GDM1 (cell line): ENCODE data around the gene ZNF454.

Source experiments
- DNase-seq: peaks from one replicate; lab custom pipeline; 2025; lab: John Stamatoyannopoulos, UW

Gene ZNF454

DNA sequence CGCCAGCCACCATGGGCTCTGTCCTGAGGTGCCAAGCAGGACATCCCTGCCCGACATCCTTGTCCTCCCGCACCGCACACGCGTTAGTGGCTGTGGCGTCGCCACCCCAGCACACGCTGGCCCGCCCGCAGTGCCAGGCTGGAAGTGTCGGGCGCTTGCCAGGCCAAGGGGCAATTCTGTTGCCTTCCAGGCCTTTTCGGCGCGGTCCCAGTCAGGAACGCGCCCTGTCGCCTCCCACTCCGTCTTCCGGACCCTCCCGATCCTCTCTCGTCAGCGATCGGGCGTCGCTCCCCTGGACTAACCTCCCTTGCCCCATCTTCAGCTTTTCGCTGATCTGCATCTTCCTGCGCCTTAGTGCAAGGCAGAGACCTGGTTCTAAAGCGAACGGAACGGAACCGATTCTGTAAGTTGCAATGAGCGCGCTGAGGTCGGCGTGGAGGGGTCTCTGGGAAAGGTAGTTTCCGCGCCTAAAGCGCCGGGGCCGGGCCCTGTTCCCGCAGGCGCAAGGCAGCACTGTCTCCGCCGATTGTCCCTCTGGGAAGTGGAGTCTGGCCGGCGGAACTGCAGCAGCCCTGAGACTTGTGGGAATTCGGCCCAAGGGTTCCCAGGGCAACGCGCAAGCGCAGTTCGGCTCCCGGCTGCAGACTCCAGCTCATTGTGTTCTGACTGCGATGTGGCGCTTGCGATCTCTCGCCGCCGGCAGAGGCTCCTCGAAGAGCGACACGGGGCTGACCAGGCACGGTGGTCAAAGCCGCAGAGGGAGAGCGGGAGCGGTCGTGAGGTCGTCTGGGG lies at the start of gene ZNF454:
Gene ZNF454, plus strand, starts transcription at position 630 of the 792 bp plus-strand sequence. CDS start 1,594 bp downstream, outside the sequence.
- DNase-seq = no peak

DNA sequence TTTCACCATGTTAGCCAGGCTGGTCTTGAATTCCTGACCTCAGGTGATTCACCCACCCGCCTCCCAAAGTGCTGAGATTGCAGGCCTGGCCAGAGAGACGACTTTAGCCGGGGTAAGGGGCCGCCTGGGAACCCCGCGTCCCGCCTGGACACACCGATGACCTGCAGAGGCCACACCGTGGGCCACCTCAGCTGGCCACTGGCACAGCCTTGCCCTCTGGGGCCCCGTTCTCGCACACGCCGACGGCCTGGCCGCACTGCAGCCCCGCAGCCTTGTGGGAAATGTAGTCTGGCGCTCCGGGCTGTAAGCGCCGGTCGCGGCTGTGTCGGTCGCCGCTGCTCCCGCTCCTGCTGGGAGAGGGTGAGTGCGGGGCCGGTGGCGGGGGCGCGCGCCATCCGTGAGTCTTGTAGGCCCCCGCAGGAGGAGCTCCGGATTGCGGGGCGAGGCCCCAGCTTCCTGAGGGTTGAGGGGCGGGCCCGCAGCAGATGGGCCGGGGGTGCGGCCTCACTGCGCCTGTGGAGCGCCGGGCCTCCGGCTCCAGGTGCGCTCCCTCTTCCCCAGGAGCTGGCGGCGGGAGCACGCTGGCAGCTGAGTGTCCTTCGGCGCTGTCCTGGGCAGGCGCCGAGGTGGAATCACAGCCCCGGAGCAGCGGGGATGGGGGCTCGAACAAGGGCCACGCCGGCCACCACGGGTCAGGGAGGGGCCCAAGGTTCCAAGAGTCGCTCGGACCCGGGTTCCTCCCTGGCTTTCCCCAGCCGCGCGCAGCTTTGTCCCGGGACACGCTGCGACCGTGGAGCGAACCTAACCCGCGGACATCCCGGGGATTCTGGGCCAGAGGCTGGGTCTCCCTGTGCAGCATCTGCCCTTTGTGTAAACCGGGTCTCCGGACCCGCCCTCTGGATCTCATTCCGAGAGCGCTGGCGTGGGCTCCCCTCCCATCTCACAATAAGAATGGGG lies 45.1 kb upstream of the ZNF454 start, which contains the start of gene ZFP2:
Gene ZFP2, plus strand, starts transcription at position 299 of the 957 bp plus-strand sequence. CDS start 35,401 bp downstream, outside the sequence.
- no peak for DNase-seq

DNA sequence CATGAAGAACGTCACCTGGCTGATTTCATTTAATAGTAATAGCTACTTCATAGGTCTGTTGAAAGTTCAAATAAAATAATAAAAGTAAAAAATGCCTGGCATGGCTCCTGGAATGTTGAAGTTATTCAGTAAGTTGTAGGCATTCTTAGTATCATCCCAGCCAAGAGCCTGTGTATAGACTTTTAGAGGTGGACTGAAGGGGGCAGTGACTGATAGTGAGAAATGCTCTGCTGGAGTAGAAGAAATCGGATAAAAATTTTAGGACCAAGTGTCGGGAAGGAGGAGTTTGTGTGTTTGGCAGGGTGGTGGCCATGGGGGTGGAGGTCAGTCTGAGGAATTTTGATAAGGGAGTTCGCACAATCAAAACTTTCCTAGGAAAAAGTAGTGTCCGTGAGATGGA lies 41.7 kb upstream of the ZNF454 start:
- no peak for DNase-seq

DNA sequence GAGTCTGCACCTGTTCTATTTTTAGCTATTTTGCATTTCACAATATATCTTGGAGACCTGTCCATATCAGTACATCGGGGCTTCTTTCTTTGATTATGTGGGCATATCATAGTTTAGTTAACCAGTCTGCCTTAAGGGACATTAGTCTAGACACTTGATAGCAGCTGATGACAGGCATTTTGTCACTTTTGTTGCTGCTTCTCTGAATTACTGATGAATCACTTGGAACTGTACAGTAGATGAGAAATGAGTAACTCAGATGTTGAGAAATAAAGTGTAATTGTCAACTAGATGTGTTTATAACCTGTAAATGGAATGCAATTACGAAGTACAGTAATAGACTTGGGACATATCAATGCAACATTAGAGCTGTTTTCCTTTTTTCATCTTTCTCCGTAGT lies 38.1 kb upstream of the ZNF454 start:
- no peak for DNase-seq

DNA sequence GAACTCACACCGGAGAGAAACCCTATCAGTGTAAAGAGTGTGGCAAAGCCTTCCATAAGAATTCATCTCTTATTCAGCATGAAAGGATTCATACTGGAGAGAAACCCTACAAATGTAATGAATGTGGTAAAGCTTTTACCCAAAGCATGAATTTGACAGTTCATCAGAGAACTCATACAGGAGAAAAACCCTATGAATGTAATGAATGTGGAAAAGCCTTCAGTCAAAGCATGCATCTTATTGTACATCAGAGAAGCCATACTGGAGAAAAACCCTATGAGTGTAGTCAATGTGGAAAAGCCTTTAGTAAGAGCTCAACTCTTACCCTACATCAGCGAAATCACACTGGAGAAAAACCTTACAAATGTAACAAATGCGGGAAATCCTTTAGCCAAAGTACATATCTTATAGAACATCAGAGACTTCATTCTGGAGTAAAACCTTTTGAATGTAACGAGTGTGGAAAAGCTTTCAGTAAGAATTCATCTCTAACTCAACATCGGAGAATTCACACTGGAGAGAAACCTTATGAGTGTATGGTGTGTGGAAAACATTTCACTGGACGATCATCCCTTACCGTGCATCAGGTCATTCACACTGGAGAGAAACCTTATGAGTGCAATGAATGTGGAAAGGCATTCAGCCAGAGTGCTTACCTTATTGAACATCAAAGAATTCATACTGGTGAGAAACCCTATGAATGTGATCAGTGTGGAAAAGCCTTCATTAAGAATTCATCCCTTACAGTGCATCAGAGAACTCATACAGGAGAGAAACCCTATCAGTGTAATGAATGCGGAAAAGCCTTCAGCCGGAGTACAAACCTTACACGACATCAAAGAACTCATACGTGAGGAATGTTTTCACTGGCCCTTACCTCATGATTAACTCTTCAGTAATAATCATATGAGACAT lies 8.9 kb upstream of the ZNF454 start:
- DNase-seq = no peak

DNA sequence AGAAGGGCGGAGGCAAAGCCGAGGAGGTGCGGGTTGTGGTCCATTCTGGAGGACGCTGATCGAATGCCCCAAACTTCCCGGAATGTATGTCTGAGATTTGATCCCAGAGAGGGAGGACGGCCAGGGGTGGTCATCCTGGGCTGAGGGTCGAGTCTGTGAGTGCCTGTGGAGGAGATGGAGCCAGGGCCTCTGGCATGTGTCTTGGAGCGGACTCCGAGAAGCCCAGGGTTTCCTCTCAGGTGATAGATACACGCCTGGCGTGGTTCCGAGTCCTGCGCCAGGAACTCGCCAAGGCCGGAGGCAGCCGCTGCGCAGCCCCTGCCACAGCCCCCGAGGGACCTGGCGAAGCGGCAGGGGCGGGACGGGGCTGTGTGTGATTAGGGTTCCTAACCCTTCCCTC lies 363 bp downstream of the ZNF454 start:
- DNase-seq = no peak

DNA sequence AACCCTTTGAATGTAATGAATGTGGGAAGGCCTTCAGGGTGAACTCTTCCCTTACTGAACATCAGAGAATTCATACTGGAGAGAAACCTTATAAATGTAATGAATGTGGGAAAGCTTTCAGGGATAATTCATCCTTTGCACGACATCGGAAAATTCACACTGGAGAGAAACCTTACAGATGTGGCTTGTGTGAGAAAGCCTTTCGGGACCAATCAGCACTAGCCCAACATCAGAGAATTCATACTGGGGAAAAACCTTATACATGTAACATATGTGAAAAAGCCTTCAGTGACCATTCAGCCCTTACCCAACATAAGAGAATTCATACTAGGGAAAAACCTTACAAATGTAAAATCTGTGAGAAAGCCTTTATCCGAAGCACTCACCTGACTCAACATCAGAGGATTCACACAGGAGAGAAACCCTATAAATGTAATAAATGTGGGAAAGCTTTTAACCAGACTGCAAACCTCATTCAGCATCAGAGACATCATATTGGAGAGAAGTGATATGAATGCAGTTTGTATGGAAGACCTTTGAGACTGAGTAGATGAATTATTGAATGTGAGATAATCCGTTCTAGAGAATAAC lies 24.6 kb downstream of the ZNF454 start:
- DNase-seq = no peak

DNA sequence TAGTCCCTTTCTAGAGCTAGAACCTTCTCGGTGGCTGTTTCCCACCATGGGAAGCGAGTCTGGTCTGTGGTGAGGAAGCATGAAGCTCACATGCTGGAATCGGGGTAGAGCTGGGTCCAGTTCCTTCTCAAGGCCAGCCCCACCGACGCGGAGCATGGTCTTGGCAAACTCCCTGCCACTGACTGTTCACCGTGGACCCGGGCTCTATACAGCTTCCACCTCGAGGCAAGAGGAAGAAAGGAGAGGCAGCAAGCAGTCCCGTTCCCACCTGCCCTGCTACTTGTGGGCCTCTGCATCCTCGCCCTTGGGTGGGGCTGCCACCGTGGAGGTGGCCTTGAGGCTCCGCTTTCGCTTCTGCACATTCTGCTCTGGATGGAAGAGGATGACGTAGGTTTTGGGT lies 40.4 kb downstream of the ZNF454 start:
- DNase-seq = no peak

DNA sequence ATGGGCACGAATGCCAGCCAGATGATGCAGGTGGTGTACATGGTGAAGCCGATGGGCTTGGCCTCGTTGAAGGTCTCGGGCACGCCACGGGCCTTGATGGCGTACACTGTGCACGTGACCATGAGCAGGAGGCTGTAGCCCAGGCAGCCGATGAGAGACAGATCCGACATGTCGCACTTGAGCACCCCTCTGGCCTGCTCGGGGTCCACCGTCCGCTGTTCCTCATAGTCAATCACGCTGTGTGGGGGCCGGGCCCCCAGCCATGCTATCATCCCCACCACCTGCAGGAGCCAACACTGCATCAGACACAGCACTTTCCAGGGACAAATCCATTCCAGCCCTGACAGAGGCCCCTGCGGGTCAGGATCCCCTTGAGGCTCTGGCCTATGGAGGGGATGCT lies 41.9 kb downstream of the ZNF454 start:
- DNase-seq = no peak

DNA sequence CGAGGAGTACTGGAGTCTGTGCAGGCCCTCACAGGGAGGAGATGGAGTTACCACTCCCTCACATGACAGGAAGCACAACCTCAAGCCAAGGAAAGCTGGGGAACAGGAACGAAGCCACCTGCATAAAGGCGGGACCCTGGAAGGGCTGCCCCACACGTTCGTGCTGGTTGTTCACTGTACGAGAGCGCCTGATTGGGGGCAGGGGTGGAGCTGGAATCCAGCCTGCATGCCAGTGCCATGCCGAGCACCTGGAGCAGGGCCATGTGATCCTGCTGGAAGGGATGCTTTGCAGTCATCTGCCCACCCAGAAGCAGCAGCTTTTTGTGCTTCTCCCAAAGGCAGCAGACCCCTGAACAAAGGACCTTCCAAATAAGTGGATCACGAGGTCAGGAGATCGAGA lies 42.7 kb downstream of the ZNF454 start:
- no peak for DNase-seq

DNA sequence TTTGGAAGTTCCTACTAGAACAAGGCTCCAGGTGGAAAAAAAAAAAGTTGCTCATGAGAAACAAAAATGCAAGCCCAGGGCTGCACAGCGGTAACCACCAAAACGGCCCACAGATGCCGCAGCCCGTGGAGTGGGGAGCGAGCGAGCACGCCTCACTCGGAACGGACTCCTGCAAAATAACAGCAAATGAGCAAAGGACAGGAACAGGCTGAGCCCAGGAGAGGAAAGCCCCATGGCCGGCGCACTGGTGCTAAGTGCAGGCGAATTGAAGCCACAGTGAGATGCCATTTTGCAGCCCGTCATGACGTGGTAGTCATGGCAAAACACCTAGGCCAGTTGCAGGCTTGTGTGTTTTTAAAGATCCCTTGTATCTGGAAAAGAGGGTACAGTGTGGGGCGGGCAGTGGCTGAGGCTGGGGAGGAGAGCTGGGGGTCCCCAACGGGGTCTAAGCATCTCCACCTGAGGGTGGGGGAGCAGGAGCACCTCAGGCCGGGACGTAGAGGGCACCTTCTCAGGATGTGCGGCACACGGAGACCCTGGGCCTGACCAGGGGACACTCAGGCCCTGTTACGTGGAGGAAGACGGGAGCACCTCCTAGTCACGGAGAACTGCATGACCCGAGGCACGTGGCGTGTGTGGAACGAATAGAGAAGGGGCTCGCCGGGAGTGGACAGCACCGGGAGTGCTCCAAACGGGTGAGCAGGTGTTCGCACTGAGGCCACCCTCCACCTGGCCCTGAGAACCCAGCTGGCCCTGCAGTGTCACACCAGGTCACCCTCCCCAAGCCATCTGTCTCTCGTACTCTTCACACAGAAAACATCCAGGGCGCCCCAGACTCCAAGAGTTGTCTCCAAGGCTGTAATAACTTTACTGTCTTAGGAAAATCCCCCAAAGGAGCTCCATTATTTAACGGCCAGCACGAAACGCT lies 43.4 kb downstream of the ZNF454 start:
- DNase-seq = no peak

DNA sequence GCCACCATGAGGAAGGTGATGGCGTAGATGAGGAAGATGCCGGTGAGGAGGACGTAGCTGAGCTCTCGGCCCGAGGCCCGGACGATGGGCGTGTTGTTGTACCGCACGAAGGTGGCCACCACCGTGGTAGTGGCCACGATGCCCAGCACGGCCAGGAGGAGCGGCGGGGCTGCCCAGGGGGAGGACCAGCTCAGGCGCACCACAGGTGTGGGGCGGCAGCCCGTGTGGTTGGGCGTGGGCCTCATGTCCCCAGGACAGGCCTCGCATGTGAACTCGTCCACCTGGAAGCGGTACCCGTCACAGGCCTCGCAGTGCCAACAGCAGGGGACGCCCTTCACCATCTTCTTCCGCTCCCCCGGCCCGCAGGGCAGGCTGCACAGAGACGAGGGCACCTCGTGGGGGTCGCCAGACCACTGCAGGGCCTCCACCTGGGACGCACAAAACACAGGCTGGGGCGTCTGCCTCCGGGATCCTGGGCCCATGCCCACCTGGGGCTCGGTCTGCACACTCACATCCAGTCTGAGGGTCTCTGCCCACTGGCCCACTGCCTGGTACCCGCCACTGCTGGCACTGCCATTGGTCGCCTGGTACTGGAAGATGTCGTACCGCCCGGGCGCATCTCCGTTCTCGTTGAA lies 45.4 kb downstream of the ZNF454 start:
- DNase-seq = no peak

DNA sequence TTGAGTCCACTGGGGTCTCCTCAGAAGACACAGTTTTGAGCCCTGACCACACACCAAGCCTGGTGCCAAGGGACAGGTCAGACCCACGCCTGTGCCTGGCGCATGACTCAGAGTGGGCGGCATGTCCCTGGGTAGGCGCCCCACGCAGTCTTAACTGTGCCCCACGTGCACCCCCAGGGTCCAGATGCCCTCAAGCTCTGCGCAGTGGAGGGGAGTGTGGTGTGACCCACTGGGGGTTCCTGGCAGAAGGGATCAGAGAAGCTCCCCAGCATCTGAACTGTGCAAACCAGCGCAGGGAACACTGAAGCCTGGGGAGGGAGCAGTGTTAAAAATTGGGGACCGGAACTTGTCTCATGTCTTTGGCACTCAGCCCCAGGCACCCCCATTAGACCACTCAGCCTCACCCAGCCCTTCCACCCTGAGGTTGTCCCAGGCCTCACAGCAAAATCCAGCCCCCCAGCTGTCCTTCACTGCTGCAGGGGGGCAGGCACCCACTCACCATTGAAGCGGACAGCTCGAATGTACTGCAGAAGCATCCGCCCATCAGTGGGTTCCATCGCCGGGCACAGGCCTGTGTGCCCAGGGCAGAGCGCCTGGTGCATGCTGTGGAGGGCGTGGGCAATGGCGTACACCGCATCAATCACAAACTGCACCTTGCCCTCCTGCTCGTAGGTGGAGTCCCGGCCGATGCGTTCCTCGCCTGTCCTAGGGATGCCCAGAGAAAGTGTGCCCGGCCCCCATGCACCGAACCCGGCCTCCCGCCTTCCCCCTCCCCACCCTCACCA lies 47.6 kb downstream of the ZNF454 start:
- DNase-seq = no peak

DNA sequence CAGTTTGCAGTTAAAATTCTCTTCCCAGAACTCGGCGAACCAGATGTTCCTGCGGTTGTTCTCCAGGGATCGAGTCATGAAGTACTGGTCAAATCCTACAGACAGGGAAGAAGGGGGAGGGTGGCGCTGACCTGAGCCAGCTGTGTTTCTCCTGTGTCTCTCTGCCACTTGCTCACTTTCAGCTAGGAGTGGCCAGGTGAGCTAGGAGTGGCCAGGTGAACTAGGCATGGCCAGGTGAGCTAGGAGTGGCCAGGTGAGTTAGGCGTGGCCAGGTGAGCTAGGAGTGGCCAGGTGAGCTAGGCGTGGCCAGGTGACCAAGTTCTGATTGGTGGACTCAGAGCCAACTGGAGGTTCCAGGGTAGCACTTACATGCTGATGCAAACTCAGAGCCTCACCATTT lies 48.3 kb downstream of the ZNF454 start:
- DNase-seq = no peak

DNA sequence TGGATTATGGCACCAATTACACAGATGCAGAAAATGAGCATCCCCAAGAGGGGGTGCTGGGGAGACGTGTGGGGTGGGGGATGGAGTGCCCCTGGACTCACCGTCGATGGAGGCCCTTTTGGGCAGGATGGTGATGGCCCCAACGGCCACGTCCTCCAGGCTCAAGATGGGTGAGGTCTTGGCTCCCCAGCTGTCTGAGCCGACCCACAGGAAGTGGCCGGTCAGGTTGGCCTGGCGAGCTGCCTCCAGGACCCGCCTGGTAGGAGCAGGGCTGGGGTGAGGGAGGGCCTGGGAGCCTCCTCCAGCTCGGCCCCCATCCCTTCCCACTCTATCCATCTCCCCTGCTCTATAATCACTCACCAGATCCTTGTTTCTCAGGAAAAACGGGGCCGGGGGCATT lies 49.5 kb downstream of the ZNF454 start:
- DNase-seq = no peak

DNA sequence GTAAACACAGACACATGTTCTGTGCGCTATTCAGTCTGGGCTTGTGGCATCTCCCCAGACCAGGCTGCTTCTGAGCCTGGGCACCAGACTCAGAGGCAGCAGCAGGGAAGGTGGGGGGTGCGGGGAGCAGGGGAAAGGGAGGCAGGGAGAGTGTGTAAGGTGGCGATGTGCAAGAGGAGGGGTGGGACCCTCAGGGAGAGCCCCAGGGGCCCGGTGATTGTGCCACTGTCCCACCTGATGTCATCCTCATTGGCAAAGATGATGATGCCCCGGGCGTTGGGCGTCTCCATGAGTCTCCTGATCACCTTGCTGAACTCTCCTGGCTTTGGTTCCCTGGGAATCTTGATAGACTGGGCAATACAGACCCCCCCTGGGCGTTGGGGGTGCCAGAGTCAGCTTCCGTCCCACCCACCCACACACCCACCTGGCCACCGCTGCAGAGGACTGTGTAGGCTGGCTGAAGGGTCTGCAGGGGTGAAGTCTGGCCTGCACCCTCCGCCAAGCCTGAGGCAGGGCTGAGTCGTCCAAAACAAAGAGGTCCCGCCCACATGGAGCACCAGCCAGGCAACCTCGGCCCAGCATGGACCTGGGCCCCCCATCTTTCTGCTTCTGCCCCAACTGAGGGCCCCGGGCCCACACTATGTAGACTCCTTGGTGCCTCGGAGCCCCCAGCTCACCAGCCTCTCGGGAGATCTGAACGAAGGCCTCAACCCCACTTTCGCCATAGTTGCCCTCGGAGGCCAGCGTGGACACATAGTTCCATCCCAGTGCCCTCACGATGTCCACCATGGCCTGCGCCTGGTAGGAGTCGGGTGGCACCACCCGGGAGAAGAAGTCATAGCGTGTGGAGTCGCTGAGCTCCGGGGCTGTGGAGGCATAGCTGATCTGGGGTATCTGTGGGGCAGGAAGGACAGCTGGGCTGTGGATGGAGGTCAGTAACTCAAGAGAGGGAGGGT lies 50.5 kb downstream of the ZNF454 start:
- DNase-seq = no peak

DNA sequence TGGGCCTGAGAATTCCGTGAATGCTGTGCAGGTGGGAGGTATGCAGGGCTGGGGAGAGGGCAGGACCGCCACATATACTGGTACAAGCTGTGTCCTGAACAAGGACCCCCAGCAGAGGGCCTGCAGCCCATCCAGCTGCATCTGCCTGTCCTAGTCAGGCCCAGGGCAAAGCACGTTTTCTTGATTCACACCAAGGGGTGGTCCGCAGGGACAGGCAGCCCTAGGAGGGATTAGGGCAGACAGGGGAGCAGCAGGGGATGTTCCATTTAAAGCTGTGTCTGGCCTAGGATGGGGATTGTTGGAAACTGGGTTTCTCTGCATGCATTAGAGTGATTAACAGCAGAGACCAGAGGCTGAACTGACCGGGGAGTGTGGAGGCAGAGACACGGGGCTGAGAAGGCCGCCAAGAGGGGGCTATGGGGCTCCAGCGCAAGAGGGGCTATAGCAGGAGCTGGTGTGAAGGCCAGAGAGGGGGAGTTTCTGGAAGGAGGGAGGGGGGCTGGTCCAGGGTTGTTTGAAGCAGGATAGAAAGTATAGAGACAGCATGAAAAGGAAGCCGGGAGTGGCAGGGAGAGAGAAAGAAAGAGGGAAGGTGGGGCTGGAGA lies 51.4 kb downstream of the ZNF454 start:
- no peak for DNase-seq
